Measurements from ENCODE around the gene PMPCB.
"Not testable (repeated sequence)": the region's sequence is repeated elsewhere in the genome, so short reads cannot be mapped to it uniquely, and the experiment has no call there.

Gene PMPCB

GRCh38 chr7:103296901-103297836 lies at the start of gene PMPCB:
PMPCB (plus strand) TSS chr7:103297435; CDS start chr7:103297460, 25 bp downstream.
- DNase-seq: peak; percentile 93

- not testable (repeated sequence) for DNase-seq
Observed at GRCh38 chr7:103253699-103254506, 43.3 kb upstream of the PMPCB start.

- not testable (repeated sequence) for DNase-seq
Observed at GRCh38 chr7:103264054-103264453, 33.2 kb upstream of the PMPCB start.

GRCh38 chr7:103266229-103266628 lies 31.0 kb upstream of the PMPCB start:
- DNase-seq: not testable (repeated sequence)

GRCh38 chr7:103273374-103273773 lies 23.9 kb upstream of the PMPCB start:
- not testable (repeated sequence) for DNase-seq

GRCh38 chr7:103274867-103275266 lies 22.4 kb upstream of the PMPCB start:
- not testable (repeated sequence) for DNase-seq

GRCh38 chr7:103278195-103278594 lies 19.0 kb upstream of the PMPCB start:
- DNase-seq: not testable (repeated sequence)

- DNase-seq: not testable (repeated sequence)
Observed at GRCh38 chr7:103279636-103279962, 17.6 kb upstream of the PMPCB start.

- DNase-seq: peak; percentile 95
Observed at GRCh38 chr7:103279963-103280802, 17.1 kb upstream of the PMPCB start.

GRCh38 chr7:103280803-103281155 lies 16.5 kb upstream of the PMPCB start:
- not testable (repeated sequence) for DNase-seq

- DNase-seq: not testable (repeated sequence)
Observed at GRCh38 chr7:103282802-103283427, 14.3 kb upstream of the PMPCB start.

- no peak for DNase-seq
Observed at GRCh38 chr7:103292122-103292521, 5.1 kb upstream of the PMPCB start.

GRCh38 chr7:103293526-103293925 lies 3.7 kb upstream of the PMPCB start:
- no peak for DNase-seq

- DNase-seq: no peak
Observed at GRCh38 chr7:103297837-103298179, 573 bp downstream of the PMPCB start.

- DNase-seq: no peak
Observed at GRCh38 chr7:103299660-103300059, 2.4 kb downstream of the PMPCB start.

GRCh38 chr7:103301441-103301840 lies 4.2 kb downstream of the PMPCB start:
- DNase-seq: no peak

- DNase-seq: no peak
Observed at GRCh38 chr7:103307503-103308231, 10.4 kb downstream of the PMPCB start.

GRCh38 chr7:103314852-103315251 lies 17.6 kb downstream of the PMPCB start:
- no peak for DNase-seq

- no peak for DNase-seq
Observed at GRCh38 chr7:103316380-103316941, 19.2 kb downstream of the PMPCB start.

- DNase-seq: no peak
Observed at GRCh38 chr7:103317009-103317408, 19.8 kb downstream of the PMPCB start.

- DNase-seq: no peak
Observed at GRCh38 chr7:103325744-103326143, 28.5 kb downstream of the PMPCB start.

All from CD4-positive, alpha-beta T cell treated with Interleukin-15 for 1 hour (primary cell).